HG02970 (cell line): ENCODE data around the gene SERPINA12.
"Not testable (repeated sequence)": the region's sequence is repeated elsewhere in the genome, so short reads cannot be mapped to it uniquely, and the experiment has no call there.

Experiments used
- ATAC-seq: cut with Tn5 transposase; IDR thresholded peaks from one replicate; pipeline ENCODE4 v1.9.1; 2021; ENCODE audit warnings: mild to moderate bottlenecking, moderate library complexity, moderate number of reproducible peaks; ENCODE audit not compliant: unreplicated experiment, low FRiP score

Gene SERPINA12

GRCh38 chr14:94498215-94498614 lies 11.1 kb downstream of the SERPINA12 start:
- no peak for ATAC-seq

DNA sequence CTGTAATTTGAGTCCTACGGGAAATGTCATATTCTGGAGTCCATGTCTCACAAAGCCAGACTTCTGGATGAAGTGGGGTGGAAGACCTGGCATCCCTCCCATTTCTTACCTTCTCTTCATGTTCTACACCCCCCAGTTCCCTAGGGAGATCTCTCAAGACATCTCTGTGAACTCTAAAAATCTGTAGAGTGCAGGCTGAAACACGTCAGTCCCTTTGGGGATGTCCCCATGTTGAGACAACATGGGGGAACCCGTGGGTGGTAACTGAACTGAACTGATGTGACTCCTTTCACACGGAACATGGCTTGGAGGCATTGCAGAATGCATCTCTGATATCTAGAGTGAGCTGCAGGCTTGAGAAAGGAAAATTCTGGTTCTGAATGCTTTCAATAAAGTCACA lies 15.2 kb downstream of the SERPINA12 start:
- no peak for ATAC-seq

- ATAC-seq: no peak
Measured at GRCh38 chr14:94491511-94491910, 17.8 kb downstream of the SERPINA12 start.

- ATAC-seq: no peak
Measured at GRCh38 chr14:94489336-94489735, 19.9 kb downstream of the SERPINA12 start.

GRCh38 chr14:94486883-94487282 lies 22.4 kb downstream of the SERPINA12 start:
- no peak for ATAC-seq

- no peak for ATAC-seq
Measured at GRCh38 chr14:94485944-94486841, 23.1 kb downstream of the SERPINA12 start.

DNA sequence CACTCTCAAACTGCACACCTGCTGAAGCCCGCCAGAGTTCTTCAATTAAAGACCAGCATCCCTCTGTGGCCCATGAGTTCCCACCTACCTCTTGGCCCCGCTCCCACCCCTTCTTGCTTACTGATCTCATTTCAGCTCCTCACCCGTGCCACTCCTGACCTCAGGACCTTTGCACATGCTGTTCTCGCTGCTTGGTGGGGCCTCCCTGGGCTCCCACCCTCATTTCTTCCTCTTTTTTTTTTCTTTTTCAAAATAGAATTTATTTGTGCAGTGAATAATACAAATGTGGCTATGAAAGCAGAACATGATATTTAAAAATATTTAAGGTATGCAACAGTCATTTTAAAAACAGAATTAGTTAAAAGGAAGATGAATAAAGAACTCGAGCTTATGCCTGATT lies 24.8 kb downstream of the SERPINA12 start:
- ATAC-seq: no peak

DNA sequence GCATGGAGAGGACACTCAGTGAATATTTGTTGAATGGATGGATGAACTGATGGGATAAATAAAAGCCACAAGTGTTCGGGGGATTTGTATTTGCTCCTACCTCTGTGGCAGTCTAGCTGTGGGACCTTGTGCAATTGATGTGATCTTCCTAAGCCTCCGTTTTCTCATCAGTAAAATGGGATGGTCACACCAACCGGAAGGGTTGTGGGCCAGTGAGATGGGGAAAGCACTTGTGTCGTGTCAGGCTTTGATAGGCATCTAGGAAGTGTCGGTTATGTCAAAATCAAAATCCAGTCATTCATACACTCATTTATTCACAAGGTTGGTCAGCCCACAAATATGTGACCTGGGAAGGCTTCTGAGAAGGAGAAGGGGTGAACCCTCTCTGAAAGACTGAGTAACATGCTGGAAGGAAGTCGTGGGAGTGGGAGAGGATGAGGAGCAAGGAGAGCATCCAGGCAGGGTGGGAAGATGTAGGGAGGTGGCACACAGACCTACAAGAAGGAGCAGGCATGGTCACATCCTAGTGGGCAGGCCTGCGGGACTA lies 25.5 kb downstream of the SERPINA12 start:
- no peak for ATAC-seq

GRCh38 chr14:94483071-94483451 lies 26.2 kb downstream of the SERPINA12 start:
- no peak for ATAC-seq

GRCh38 chr14:94482132-94483070 lies 26.9 kb downstream of the SERPINA12 start:
- not testable (repeated sequence) for ATAC-seq

- ATAC-seq: no peak
Measured at GRCh38 chr14:94481468-94482131, 27.7 kb downstream of the SERPINA12 start.

GRCh38 chr14:94480809-94481208 lies 28.5 kb downstream of the SERPINA12 start:
- ATAC-seq: no peak

GRCh38 chr14:94478420-94478819 lies 30.8 kb downstream of the SERPINA12 start:
- ATAC-seq: no peak

GRCh38 chr14:94476023-94476422 lies 33.2 kb downstream of the SERPINA12 start, which contains the start of gene SERPINA9:
SERPINA9 (minus strand) TSS chr14:94476197; CDS start chr14:94469840, 6,357 bp downstream.
- ATAC-seq: no peak

DNA sequence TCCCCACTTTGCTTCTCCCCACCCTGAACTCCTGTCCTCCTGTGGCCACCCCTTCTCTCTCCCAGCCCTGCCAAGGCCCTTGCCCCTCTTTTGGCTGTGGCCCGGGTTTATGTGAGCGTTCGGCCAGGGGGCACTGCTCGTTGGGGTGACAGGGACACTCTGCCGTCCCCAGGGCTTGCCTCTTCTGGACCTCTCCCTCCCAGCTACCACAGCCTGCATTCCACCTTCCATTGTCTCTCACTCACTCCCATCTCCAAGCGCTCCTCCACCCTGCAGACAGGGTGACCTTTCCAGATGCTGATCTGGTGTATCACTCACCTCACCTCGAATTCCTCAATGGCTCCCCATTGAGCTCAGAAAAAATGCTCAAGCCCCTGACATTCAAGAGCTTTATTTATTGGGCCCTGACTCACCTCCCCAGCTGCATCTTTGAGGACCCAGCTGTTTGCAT lies 34.7 kb downstream of the SERPINA12 start:
- ATAC-seq: no peak

DNA sequence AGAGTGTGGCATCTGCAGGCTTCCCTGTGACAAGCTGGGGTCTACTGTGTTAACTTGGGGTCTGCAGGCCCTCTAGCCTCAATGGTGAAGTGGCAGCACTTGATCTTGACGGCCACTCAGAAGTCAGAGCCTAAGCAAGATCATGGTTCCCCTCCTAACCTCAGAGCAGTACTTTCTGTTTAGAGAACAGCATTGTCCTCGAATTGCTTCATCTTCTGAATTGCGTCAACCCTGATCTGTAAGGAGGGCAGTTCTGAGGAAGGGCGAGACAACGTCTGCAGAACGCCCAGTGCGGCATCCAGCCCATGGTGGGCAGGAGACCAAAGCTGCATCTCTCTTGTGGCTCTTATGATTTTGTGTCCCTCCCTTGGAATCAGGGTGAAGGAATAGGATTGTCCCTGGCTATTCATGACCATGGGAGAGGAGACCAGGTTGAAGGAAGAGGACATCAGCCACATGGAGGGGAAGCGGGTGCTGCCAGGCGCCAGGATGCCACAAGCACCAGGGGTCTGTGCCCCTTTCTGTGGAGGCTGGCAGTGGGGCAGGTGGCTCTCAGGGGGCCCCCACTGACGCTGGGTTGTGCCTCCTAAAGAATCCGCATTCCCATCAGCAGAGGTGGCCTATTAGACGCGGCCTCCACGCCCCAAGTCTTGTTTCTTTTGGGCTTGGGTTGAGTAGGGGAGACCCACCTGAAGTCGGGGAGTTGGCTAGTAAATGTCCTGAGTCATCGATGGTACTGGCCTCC lies 35.4 kb downstream of the SERPINA12 start:
- no peak for ATAC-seq

DNA sequence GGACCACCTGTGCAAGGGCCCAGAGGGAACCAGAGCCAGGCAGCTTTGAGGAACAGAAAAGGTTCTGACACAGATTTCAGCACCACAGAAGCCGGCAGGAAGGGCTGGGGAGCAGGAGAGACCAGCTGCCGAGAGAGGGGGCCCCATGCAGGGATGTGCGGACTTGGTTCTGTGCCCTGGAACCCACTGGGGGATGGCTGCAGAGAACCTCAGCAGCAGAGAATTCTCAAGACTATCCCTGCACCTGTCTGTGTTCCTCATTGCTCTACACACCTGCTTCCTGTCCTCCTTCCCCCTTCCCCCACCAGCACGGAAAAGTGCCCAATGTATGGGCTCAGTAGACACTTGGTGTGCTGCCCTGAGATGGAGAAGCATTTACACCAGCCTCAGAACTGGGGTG lies 36.4 kb downstream of the SERPINA12 start:
- no peak for ATAC-seq

- no peak for ATAC-seq
Measured at GRCh38 chr14:94471045-94471444, 38.2 kb downstream of the SERPINA12 start.

DNA sequence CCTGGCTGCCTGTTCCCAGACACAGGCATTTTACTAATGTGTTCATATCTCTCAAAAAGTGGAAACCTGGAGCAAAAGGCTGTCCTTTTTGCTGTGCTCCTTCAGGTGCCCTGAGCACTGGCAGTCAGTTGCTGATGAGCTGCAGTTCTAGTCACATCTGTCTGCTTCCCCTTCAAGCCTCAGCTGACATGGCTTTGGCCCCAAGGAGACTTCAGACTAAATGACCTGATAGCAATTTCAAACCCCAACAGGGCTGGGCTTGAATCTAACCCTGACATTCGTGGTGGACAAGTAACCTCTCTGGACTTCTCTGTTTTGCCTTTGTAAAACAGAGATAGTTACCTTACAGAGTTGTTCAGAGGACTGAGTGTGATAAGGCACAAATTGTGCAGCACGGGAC lies 39.0 kb downstream of the SERPINA12 start:
- ATAC-seq: no peak

- no peak for ATAC-seq
Measured at GRCh38 chr14:94469261-94469660, 40.0 kb downstream of the SERPINA12 start.
